NCI-H774 (cell line): ENCODE data around the gene C11orf16.
"Not testable (repeated sequence)": the region's sequence is repeated elsewhere in the genome, so short reads cannot be mapped to it uniquely, and the experiment has no call there.

Experiments
- DNase-seq: peaks from one replicate; lab custom pipeline; 2025; lab: John Stamatoyannopoulos, UW

Gene C11orf16

DNA sequence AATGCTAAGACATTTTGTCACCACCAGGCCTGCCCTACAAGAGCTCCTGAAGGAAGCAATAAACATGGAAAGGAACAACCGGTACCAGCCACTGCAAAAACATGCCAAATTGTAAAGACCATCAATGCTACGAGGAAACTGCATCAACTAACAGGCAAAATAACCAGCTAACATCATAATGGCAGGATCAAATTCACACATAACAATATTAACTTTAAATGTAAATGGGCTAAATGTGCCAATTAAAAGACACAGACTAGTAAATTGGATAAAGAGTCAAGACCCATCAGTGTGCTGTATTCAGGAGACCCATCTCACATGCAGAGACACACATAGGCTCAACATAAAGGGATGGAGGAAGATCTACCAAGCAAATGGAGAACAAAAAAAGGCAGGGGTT, 41.6 kb downstream of the C11orf16 start:
- DNase-seq, result not testable (repeated sequence)

DNA sequence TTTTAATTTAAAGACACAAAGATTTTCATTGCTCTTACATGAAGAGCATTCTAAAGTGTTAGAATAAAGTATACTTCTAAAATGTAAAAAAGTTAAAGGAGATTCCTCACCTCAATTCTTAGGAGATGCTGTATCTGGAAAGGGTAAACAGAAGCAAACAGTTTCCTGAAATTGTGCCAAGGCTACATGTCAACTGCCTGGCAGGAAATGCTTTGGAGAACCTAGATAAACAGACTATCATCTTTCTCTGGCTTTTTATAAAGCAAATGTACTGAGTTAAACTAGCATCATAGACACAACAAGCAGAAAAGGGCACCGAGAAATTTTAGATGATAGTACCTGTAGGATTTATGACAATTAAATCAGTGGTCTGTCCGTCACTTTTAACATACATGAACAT, 46.4 kb downstream of the C11orf16 start:
- DNase-seq, result no peak

DNA sequence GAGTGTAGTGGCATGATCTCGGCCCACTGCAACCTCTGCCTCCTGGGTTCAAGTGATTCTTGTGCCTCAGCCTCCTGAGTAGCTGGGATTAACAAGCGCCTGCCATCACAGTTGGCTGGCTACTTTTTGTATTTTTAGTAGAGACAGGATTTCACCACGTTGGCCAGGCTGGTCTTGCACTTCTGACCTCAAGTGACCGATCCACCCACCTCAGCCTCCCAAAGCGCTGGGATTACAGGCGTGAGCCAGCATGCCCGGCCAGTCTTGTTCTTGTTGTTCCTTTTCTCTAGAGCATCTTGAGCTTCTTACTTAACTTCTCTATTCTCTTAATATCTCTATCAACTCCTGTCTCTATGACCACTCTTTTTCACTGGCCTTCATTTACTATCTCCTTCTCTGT, 51.2 kb downstream of the C11orf16 start:
- not testable (repeated sequence) for DNase-seq

DNA sequence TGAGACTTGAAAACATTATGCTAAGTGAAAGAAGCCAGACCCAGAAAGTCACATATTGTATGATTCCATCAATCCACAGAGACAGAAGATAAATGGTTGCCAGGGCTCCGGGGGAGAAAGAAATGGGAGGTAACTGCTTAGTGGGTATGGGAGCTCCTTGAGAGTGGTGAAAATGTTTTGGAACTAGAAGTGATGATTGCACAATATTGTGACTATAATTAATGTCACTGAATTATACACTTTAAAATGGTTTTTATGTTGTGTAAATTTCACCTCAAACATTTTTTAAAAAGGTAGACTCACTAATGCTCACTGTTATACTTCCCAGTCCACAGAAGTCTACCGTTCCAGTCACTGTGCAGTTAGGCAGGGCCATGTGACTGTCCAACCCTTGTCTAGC, 54.0 kb downstream of the C11orf16 start:
- DNase-seq, result no peak

DNA sequence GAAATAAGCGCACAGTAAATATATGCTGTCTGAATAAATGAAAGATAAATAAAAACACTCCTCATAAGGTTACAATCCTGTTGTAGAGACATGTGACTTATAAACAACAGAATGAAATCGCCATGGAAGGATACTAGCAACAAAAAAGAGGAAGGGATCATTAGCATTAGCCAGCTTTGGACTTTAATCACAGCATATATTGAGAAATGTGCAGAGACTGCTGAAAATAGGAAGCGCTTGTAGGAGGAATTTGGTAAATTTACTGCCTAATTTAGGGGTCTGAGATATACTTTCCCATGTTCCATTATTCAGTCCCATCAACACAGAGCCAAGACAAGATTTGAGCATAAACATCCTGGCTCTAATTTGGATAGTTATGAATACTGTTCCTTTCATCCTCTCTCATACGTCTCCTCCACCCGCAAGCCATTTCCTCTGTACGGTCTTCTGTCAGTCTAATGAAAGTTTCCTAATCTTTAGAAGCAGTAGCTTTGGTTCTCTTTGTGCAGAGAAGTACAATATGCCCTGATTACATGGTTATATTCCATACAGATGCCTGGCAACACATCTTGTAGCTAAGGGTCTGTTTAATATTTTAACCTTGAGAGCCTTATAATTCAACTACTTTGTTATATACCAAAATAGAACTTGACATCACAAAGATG, 58.9 kb downstream of the C11orf16 start:
- DNase-seq, result no peak

DNA sequence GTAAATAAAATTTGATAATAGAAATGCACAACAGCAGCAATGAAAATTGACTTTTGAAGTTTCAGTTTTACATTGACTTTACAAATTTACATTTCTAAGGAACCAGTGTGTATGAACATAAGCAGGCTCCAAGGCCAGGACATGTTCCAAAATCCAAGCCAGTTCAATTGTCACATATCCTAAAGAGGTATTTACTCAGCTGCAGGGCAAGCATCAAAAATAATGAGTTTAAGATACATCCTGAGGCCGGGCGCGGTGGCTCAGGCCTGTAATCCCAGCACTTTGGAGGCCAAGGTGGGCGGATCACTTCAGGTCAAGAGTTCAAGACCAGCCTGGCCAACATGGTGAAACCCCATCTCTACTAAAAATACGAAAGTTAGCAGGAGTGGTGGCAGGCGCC, 60.8 kb downstream of the C11orf16 start:
- DNase-seq, result no peak

DNA sequence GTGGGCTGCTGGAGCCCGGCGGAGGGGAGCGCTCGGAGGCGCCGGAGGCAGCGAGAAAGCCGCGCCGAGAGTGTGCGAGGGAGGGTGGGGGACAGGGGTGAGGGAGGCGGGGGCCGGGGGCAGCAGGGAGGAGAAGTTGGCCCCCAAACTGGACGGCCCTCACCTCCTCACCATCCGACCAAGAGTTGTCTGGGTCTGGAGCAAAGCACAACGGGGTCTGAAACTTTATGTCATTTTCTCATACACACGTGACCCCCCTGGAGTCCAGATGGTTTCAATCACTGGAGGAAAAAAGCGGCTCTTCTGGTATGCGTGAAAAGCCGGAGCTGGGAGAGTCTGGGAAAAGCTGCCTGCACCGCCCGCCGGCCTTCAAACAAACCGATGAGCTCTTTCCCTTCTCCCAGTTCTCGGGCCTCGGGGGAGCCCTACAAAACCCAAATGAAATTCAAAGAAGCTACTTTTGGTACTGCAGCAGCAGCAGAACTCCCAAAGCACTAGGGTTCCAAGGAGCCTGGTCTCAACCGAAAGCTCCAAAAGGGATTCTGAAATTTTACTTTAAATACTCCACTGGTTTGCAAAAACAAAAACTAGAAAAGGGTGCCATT, 61.5 kb downstream of the C11orf16 start:
- no peak for DNase-seq

DNA sequence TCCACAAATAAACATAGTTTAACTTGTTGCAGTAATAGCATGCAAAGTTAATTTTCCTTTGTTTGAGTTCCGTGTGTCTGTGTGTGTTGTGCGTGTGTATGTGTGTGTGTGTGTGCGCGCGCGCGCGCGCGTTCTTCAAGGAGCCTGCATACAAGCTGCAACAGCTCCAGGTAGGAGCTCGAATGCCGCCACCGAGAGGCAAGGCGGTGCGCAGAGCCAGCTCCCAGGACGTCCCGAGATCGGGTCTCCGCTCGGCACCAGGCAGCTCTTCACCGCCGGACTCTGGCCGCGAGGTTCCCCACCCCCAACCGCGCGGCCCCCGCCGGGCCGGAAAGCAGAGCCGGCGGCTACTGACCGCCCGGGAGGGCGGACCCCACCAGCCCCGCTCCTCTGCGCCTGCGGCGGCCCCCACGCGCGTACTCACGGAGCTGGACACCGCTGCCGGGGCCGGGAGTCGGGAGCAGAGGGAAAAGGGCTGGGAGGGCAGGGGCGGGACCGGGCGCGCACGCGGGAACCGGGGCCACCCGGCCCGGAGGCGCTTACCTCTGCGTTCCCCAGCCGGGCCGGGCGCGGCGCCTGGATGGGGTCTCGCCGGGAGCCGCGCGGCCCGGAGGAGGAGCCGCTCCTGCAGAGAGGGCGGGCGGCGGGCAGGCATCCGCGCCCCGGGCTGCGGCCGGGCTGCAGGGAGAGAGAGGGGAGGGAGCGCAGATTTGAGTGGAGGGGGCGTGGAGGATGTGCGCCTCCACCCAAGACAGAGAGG, 62.2 kb downstream of the C11orf16 start:
- DNase-seq, result no peak
